SK-N-SH treated with all-trans-retinoic acid at 6 μM for 48 hours (cell line): ENCODE data around the gene YDJC.

Experiments
- ARNTL ChIP-seq: fragments of 450-650 bp; formaldehyde crosslinking; IDR thresholded peaks from 2 replicates; pipeline ENCODE4 v1.5.0; 2020; ENCODE audit warnings: low read depth, mild to moderate bottlenecking, moderate library complexity, borderline replicate concordance
- BACH2 ChIP-seq: fragments of 250-450 bp; sonication (Bioruptor Pico); IDR thresholded peaks from 2 replicates; pipeline ENCODE4 v1.9.0; 2021; ENCODE audit warnings: mild to moderate bottlenecking, borderline replicate concordance
- ESRRG ChIP-seq: fragments of 250-450 bp; sonication (Bioruptor Pico); IDR thresholded peaks from 2 replicates; pipeline ENCODE4 v1.6.1; 2021; ENCODE audit warnings: mild to moderate bottlenecking
- GLIS3 ChIP-seq: fragments of 250-450 bp; sonication (Bioruptor Pico); IDR thresholded peaks from 2 replicates; pipeline ENCODE4 v1.5.0; 2020; ENCODE audit warnings: mild to moderate bottlenecking, moderate library complexity
- OSR1 ChIP-seq: fragments of 250-450 bp; sonication (Bioruptor Pico); IDR thresholded peaks from 2 replicates; pipeline ENCODE4 v1.8.0; 2022; ENCODE audit warnings: moderate library complexity, mild to moderate bottlenecking, inconsistent platforms
- RARB ChIP-seq: fragments of 250-450 bp; sonication (Bioruptor Pico); IDR thresholded peaks from 2 replicates; pipeline ENCODE4 v1.8.0; 2021; ENCODE audit warnings: mild to moderate bottlenecking, moderate library complexity
- ZC3H10 ChIP-seq: fragments of 250-450 bp; sonication (Bioruptor Pico); IDR thresholded peaks from 2 replicates; pipeline ENCODE4 v1.5.1; 2021; ENCODE audit warnings: mild to moderate bottlenecking, moderate library complexity
- ZFP3 ChIP-seq: fragments of 250-450 bp; sonication (Bioruptor Pico); IDR thresholded peaks from 2 replicates; pipeline ENCODE4 v1.5.0; 2020; ENCODE audit warnings: mild to moderate bottlenecking, moderate library complexity
- ZNF565 ChIP-seq: fragments of 450-650 bp; formaldehyde crosslinking; conservative IDR thresholded peaks from 2 replicates; pipeline ENCODE4 v1.5.0; 2020; ENCODE audit warnings: low read depth, mild to moderate bottlenecking, moderate library complexity
- ZNF8 ChIP-seq: fragments of 450-650 bp; formaldehyde crosslinking; IDR thresholded peaks from 2 replicates; pipeline ENCODE4 v1.5.0; 2020; ENCODE audit warnings: mild to moderate bottlenecking, moderate library complexity
- TF ChIP-seq, protein P1 (sequence below): fragments of 250-450 bp; sonication (Bioruptor Pico); IDR thresholded peaks from 2 replicates; pipeline ENCODE4 v1.8.0; 2020; ENCODE audit warnings: mild to moderate bottlenecking, moderate library complexity, borderline replicate concordance
- TF ChIP-seq, protein P2 (sequence below): fragments of 250-450 bp; sonication (Bioruptor Pico); IDR thresholded peaks from 2 replicates; pipeline ENCODE4 v1.5.1; 2020; ENCODE audit warnings: low read depth, mild to moderate bottlenecking, moderate library complexity
- TF ChIP-seq, protein P3 (sequence below): fragments of 250-450 bp; sonication (Bioruptor Pico); IDR thresholded peaks from 2 replicates; pipeline ENCODE4 v1.8.0; 2021; ENCODE audit warnings: low read depth, mild to moderate bottlenecking, moderate library complexity, borderline replicate concordance
- TF ChIP-seq, protein P4 (sequence below): fragments of 250-450 bp; sonication (Bioruptor Pico); IDR thresholded peaks from 2 replicates; pipeline ENCODE4 v1.5.0; 2020; ENCODE audit warnings: mild to moderate bottlenecking, moderate library complexity

DNA sequence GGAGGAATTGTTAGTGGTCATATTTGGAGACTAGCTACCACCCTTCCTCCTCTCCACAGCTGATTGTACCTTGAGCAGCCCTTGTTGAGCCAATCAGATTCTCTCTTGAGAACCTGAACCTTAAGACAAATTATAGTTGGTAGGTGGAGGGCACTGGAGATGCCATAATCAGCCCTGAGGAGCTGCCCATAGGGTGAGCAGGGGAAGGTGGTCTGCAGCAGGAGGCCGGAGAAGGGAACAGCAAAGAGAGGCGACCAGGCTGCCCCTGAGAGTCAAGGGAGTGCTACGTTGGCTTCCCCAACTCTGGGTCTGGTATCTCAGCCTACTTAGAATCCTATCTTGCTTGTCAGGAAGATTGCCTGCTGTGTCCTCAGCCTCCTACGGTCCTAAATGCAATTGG lies 9.5 kb upstream of the YDJC start:
- TF ChIP-seq ARNTL (CRISPR knock-in tag): no peak
- no peak for TF ChIP-seq GLIS3 (CRISPR knock-in tag)
- no peak for TF ChIP-seq BACH2 (CRISPR knock-in tag)
- TF ChIP-seq ESRRG: no peak
- TF ChIP-seq, protein P1, sequence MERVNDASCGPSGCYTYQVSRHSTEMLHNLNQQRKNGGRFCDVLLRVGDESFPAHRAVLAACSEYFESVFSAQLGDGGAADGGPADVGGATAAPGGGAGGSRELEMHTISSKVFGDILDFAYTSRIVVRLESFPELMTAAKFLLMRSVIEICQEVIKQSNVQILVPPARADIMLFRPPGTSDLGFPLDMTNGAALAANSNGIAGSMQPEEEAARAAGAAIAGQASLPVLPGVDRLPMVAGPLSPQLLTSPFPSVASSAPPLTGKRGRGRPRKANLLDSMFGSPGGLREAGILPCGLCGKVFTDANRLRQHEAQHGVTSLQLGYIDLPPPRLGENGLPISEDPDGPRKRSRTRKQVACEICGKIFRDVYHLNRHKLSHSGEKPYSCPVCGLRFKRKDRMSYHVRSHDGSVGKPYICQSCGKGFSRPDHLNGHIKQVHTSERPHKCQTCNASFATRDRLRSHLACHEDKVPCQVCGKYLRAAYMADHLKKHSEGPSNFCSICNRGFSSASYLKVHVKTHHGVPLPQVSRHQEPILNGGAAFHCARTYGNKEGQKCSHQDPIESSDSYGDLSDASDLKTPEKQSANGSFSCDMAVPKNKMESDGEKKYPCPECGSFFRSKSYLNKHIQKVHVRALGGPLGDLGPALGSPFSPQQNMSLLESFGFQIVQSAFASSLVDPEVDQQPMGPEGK: no peak
- no peak for TF ChIP-seq ZFP3 (CRISPR knock-in tag)
- TF ChIP-seq, protein P2, sequence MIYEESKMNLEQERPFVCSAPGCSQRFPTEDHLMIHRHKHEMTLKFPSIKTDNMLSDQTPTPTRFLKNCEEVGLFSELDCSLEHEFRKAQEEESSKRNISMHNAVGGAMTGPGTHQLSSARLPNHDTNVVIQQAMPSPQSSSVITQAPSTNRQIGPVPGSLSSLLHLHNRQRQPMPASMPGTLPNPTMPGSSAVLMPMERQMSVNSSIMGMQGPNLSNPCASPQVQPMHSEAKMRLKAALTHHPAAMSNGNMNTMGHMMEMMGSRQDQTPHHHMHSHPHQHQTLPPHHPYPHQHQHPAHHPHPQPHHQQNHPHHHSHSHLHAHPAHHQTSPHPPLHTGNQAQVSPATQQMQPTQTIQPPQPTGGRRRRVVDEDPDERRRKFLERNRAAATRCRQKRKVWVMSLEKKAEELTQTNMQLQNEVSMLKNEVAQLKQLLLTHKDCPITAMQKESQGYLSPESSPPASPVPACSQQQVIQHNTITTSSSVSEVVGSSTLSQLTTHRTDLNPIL: no peak
- no peak for TF ChIP-seq OSR1 (CRISPR knock-in tag)
- TF ChIP-seq ZNF8 (CRISPR knock-in tag): no peak
- no peak for TF ChIP-seq ZNF565
- no peak for TF ChIP-seq ZC3H10 (CRISPR knock-in tag)
- TF ChIP-seq, protein P3, sequence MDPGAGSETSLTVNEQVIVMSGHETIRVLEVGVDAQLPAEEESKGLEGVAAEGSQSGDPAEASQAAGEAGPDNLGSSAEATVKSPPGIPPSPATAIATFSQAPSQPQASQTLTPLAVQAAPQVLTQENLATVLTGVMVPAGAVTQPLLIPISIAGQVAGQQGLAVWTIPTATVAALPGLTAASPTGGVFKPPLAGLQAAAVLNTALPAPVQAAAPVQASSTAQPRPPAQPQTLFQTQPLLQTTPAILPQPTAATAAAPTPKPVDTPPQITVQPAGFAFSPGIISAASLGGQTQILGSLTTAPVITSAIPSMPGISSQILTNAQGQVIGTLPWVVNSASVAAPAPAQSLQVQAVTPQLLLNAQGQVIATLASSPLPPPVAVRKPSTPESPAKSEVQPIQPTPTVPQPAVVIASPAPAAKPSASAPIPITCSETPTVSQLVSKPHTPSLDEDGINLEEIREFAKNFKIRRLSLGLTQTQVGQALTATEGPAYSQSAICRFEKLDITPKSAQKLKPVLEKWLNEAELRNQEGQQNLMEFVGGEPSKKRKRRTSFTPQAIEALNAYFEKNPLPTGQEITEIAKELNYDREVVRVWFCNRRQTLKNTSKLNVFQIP (CRISPR knock-in tag): no peak
- TF ChIP-seq RARB (CRISPR knock-in tag): no peak
- TF ChIP-seq, protein P4, sequence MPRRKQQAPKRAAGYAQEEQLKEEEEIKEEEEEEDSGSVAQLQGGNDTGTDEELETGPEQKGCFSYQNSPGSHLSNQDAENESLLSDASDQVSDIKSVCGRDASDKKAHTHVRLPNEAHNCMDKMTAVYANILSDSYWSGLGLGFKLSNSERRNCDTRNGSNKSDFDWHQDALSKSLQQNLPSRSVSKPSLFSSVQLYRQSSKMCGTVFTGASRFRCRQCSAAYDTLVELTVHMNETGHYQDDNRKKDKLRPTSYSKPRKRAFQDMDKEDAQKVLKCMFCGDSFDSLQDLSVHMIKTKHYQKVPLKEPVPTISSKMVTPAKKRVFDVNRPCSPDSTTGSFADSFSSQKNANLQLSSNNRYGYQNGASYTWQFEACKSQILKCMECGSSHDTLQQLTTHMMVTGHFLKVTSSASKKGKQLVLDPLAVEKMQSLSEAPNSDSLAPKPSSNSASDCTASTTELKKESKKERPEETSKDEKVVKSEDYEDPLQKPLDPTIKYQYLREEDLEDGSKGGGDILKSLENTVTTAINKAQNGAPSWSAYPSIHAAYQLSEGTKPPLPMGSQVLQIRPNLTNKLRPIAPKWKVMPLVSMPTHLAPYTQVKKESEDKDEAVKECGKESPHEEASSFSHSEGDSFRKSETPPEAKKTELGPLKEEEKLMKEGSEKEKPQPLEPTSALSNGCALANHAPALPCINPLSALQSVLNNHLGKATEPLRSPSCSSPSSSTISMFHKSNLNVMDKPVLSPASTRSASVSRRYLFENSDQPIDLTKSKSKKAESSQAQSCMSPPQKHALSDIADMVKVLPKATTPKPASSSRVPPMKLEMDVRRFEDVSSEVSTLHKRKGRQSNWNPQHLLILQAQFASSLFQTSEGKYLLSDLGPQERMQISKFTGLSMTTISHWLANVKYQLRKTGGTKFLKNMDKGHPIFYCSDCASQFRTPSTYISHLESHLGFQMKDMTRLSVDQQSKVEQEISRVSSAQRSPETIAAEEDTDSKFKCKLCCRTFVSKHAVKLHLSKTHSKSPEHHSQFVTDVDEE: no peak
